HPDE6-E6E7 (cell line): ENCODE data around the gene RPL18.
"Not testable (repeated sequence)": the region's sequence is repeated elsewhere in the genome, so short reads cannot be mapped to it uniquely, and the experiment has no call there.

Experiments
- DNase-seq: peaks from one replicate; pipeline ENCODE4 v3.0.0; 2011; ENCODE audit warnings: missing footprints; ENCODE audit errors: extremely low spot score

RPL18 gene

GRCh38 chr19:48588670-48589401 is 30.1 kb downstream of the RPL18 start:
- peak; percentile 83 for DNase-seq

GRCh38 chr19:48587387-48587786 is 31.6 kb downstream of the RPL18 start:
- DNase-seq: no peak

GRCh38 chr19:48582168-48582567 is 36.8 kb downstream of the RPL18 start:
- no peak for DNase-seq

- no peak for DNase-seq
Observed at GRCh38 chr19:48578891-48579290, 40.1 kb downstream of the RPL18 start.

GRCh38 chr19:48577908-48578307 is 41.1 kb downstream of the RPL18 start:
- DNase-seq: not testable (repeated sequence)

- DNase-seq: no peak
Observed at GRCh38 chr19:48575931-48576622, 42.9 kb downstream of the RPL18 start.

- DNase-seq: no peak
Observed at GRCh38 chr19:48573163-48573505, 45.8 kb downstream of the RPL18 start.

- DNase-seq: no peak
Observed at GRCh38 chr19:48571378-48572162, 47.4 kb downstream of the RPL18 start.

- DNase-seq: no peak
Observed at GRCh38 chr19:48569814-48570213, 49.2 kb downstream of the RPL18 start.

- DNase-seq: peak; percentile 90
Observed at GRCh38 chr19:48568345-48568886, 50.6 kb downstream of the RPL18 start.
